KMS-11 (cell line): ENCODE results near the gene ITGAL.

Experiments used
- H2AFZ ChIP-seq: fragments of 200-600 bp; sonication (generic); 2 replicates; pipeline ENCODE4 v1.6.1; 2016; ENCODE audit warnings: antibody characterized with exemption, mixed run types, low read depth
- H3K27ac ChIP-seq: fragments of 200-600 bp; sonication (generic); 2 replicates; pipeline ENCODE4 v1.6.1; 2016; ENCODE audit warnings: mild to moderate bottlenecking, mixed run types
- H3K27me3 ChIP-seq: fragments of 200-600 bp; sonication (generic); 2 replicates; pipeline ENCODE4 v1.6.1; 2017; ENCODE audit warnings: mild to moderate bottlenecking, low read depth, mixed run types, moderate library complexity; ENCODE audit not compliant: insufficient read depth
- H3K36me3 ChIP-seq: fragments of 200-600 bp; sonication (generic); 2 replicates; pipeline ENCODE4 v1.6.1; 2017; ENCODE audit warnings: mild to moderate bottlenecking, mixed run types; ENCODE audit not compliant: insufficient read depth
- H3K4me1 ChIP-seq: fragments of 200-600 bp; sonication (generic); 2 replicates; pipeline ENCODE4 v1.6.1; 2016; ENCODE audit warnings: mild to moderate bottlenecking, low read depth, mixed run types; ENCODE audit not compliant: poor library complexity, severe bottlenecking
- H3K4me2 ChIP-seq: fragments of 200-600 bp; sonication (generic); 2 replicates; pipeline ENCODE4 v1.7.0; 2016; ENCODE audit warnings: mild to moderate bottlenecking, mixed run types
- H3K4me3 ChIP-seq: fragments of 200-600 bp; sonication (generic); IDR thresholded peaks from 2 replicates; pipeline ENCODE4 v1.6.1; 2017; ENCODE audit warnings: low read depth, low read length, mixed read lengths; ENCODE audit not compliant: insufficient read depth
- H3K79me2 ChIP-seq: fragments of 200-600 bp; sonication (generic); 2 replicates; pipeline ENCODE4 v1.6.1; 2016; ENCODE audit warnings: low read depth, mixed run types; ENCODE audit not compliant: insufficient read depth
- H3K9ac ChIP-seq: fragments of 200-600 bp; sonication (generic); 2 replicates; pipeline ENCODE4 v1.6.1; 2016; ENCODE audit warnings: mild to moderate bottlenecking, mixed run types
- H4K20me1 ChIP-seq: fragments of 200-600 bp; sonication (generic); 2 replicates; pipeline ENCODE4 v1.6.1; 2016; ENCODE audit warnings: mild to moderate bottlenecking, mixed run types; ENCODE audit not compliant: insufficient read depth
- TF ChIP-seq, protein P1 (sequence below): fragments of 200-600 bp; sonication (generic); conservative IDR thresholded peaks from 2 replicates; pipeline ENCODE4 v1.6.1; 2017; ENCODE audit warnings: low read depth, mild to moderate bottlenecking, antibody characterized with exemption, low read length, moderate library complexity, mixed read lengths

ITGAL gene

DNA sequence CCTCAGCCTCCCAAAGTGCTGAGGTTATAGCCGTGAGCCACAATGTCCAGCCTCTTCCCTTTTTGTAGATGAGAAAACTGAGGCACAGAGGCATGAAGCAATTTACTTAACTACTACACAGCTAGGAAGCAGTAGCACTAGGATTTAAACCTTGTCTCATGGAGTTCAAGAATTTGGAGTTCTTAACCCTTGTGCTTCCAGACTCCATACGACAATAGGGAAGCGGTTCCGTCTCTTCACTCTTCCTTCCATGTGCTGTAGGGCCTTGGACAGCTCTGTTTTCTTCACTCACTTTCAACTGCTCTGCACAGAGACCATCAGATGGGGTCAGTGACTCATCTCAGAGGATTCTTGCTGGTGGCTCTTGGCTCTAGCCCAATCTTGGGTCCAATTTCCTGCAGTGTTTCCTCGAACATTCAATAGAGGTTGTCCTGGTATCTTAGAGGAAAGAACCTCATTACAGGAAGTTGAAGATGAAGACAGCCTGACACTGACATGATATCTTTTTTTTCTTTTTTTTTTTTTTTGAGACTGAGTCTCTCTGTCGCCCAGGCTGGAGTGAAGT lies 19.3 kb downstream of the ITGAL start:
- no peak overlapping the region for H3K4me3 ChIP-seq
- H3K4me1 ChIP-seq = no peaks in the 10 kb centered on the region
- H3K79me2 ChIP-seq = no peaks in the 10 kb centered on the region
- no peak overlapping the region for H3K27ac ChIP-seq
- no peaks in the 10 kb centered on the region for H4K20me1 ChIP-seq
- no peaks in the 10 kb centered on the region for H3K36me3 ChIP-seq
- H3K27me3 ChIP-seq = no peaks in the 10 kb centered on the region
- TF ChIP-seq, protein P1, sequence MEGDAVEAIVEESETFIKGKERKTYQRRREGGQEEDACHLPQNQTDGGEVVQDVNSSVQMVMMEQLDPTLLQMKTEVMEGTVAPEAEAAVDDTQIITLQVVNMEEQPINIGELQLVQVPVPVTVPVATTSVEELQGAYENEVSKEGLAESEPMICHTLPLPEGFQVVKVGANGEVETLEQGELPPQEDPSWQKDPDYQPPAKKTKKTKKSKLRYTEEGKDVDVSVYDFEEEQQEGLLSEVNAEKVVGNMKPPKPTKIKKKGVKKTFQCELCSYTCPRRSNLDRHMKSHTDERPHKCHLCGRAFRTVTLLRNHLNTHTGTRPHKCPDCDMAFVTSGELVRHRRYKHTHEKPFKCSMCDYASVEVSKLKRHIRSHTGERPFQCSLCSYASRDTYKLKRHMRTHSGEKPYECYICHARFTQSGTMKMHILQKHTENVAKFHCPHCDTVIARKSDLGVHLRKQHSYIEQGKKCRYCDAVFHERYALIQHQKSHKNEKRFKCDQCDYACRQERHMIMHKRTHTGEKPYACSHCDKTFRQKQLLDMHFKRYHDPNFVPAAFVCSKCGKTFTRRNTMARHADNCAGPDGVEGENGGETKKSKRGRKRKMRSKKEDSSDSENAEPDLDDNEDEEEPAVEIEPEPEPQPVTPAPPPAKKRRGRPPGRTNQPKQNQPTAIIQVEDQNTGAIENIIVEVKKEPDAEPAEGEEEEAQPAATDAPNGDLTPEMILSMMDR = no peak
- no peak overlapping the region for H3K4me2 ChIP-seq
- H3K9ac ChIP-seq = no peak overlapping the region
- H2AFZ ChIP-seq = no peak overlapping the region

DNA sequence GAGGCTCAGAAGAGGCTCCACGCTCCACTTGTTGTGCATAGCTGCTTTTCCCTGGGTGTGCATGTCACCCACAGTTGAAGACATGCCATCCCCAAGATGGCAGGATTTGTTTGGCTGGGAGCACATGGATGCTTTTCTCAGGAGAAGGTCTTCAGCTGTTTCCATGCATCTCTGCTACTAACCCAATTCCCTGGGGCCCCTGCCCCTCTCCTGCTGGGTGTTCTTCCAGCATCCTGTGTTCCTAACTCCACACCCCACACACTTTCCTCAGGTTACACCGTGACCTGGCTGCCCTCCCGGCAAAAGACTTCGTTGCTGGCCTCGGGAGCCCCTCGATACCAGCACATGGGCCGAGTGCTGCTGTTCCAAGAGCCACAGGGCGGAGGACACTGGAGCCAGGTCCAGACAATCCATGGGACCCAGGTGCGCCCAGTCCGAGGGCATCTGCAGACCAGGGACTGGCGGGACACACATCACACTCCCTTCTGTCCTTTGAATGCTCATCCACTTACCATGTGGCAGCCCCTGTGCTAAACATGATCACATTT lies 21.5 kb downstream of the ITGAL start:
- H4K20me1 ChIP-seq = no peaks in the 10 kb centered on the region
- H3K27ac ChIP-seq = no peak overlapping the region
- H3K36me3 ChIP-seq = no peaks in the 10 kb centered on the region
- no peak overlapping the region for H3K4me3 ChIP-seq
- H2AFZ ChIP-seq = no peak overlapping the region
- no peaks in the 10 kb centered on the region for H3K4me1 ChIP-seq
- TF ChIP-seq, protein P1 = no peak
- H3K79me2 ChIP-seq = no peaks in the 10 kb centered on the region
- no peak overlapping the region for H3K9ac ChIP-seq
- no peak overlapping the region for H3K4me2 ChIP-seq
- H3K27me3 ChIP-seq = no peaks in the 10 kb centered on the region

DNA sequence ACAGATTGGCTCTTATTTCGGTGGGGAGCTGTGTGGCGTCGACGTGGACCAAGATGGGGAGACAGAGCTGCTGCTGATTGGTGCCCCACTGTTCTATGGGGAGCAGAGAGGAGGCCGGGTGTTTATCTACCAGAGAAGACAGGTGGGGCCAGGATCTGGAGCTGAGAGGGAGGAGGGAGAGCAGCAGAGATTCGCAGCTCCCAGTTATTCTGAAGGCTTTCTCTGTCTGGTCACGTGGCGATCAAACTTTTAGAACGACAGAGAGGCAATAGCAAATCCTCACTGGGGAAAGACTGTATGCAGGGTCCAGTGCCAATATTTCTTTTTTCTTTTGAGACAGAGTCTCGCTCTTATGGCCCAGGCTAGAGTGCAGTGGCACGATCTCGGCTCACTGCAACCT lies 22.2 kb downstream of the ITGAL start:
- H3K4me2 ChIP-seq = no peak overlapping the region
- H4K20me1 ChIP-seq = no peaks in the 10 kb centered on the region
- H3K4me1 ChIP-seq = no peaks in the 10 kb centered on the region
- no peak overlapping the region for H3K9ac ChIP-seq
- TF ChIP-seq, protein P1 = no peak
- H3K36me3 ChIP-seq = no peaks in the 10 kb centered on the region
- no peak overlapping the region for H3K4me3 ChIP-seq
- H3K27ac ChIP-seq = no peak overlapping the region
- no peaks in the 10 kb centered on the region for H3K79me2 ChIP-seq
- no peaks in the 10 kb centered on the region for H3K27me3 ChIP-seq
- H2AFZ ChIP-seq = no peak overlapping the region

DNA sequence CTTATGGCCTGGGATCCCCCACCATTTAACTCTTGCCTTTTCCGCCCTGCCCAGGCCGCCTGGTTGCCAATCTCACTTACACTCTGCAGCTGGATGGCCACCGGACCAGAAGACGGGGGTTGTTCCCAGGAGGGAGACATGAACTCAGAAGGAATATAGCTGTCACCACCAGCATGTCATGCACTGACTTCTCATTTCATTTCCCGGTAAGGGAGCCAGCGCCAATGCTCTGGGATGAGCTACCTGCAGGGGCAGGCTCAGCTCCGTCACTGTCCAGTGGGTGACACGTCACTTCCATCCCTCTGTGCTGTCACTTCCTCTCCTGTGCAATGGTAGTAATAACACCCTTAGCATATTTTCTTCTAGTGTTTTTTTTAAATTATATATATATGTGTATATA lies 26.7 kb downstream of the ITGAL start:
- Histone ChIP-seq H3K27ac (no peak overlapping the region), H4K20me1 (no peaks in the 10 kb centered on the region), H3K36me3 (no peaks in the 10 kb centered on the region), H3K4me3 (no peak overlapping the region), H3K27me3 (no peaks in the 10 kb centered on the region), H3K9ac (no peak overlapping the region), H3K79me2 (no peaks in the 10 kb centered on the region), H2AFZ (no peak overlapping the region), H3K4me2 (no peak overlapping the region), H3K4me1 (no peaks in the 10 kb centered on the region)
- TF ChIP-seq, protein P1 = no peak
